A549 (cell line): ENCODE measurements around the gene CYP24A1. TPM values are rescaled to one million over a fixed set of nuclear protein-coding genes. Genes with fewer than 3 reads are reported as not detected.
A peak's percentile ranks its signal among the peaks of the same experiment; 100 is the strongest.

Source experiments
- ATAC-seq, 2 experiments: fragments of 200-7000 bp in 1 of 2; fragments of >200 bp in 1 of 2; cut with Nextera tagmentation in 1 of 2; cut with Tn5 transposase in 1 of 2; 3 replicates each; pipeline versions ENCODE4 v1.8.0 to v1.9.1; 2018 to 2020; ENCODE audit warnings: mild to moderate bottlenecking in 1 of 2, moderate library complexity in 1 of 2
- CTCF ChIA-PET: fragments of 300-600 bp; sonication (Branson Sonifier 250); formaldehyde crosslinking; extraction: SDS; loops from one replicate; lab custom pipeline; 2021; ENCODE audit warnings: antibody characterized with exemption, inconsistent platforms; lab: Yijun Ruan, JAX
- POLR2A ChIA-PET: fragments of 350-600 bp; formaldehyde crosslinking; extraction: SDS; loops from one replicate; lab custom pipeline; 2021; ENCODE audit warnings: antibody characterized with exemption, inconsistent platforms; lab: Yijun Ruan, JAX
- DNase-seq, 2 experiments: peaks; one replicate each; pipeline versions ENCODE4 v3.0.0 to v3.0.0-alpha.2; 2011 to 2016; ENCODE audit warnings: low read depth in 1 of 2, low spot score in 1 of 2
- FAIRE-seq: peaks from 2 replicates; lab custom pipeline; 2011; peaks lifted over from hg19 to GRCh38; lab: Jason Lieb, UNC
- H3K27ac ChIP-seq, 2 experiments: fragments of >200 bp; sonication (Bioruptor Twin); formaldehyde crosslinking; 3 replicates each; pipeline ENCODE4 v1.5.1; 2016 to 2017
- H3K4me1 ChIP-seq: fragments of >200 bp; sonication (Bioruptor Twin); formaldehyde crosslinking; 3 replicates; pipeline ENCODE4 v1.6.1; 2016
- H3K4me2 ChIP-seq: fragments of >200 bp; sonication (Bioruptor Twin); formaldehyde crosslinking; 3 replicates; pipeline ENCODE4 v1.6.1; 2016
- H3K4me3 ChIP-seq: fragments of >200 bp; sonication (Bioruptor Twin); formaldehyde crosslinking; 3 replicates; pipeline ENCODE4 v1.5.1; 2016
- H3K9me3 ChIP-seq: fragments of >200 bp; sonication (Bioruptor Twin); formaldehyde crosslinking; 3 replicates; pipeline ENCODE4 v1.6.1; 2016
- CTCF ChIP-seq: fragments of >200 bp; sonication (Bioruptor Twin); formaldehyde crosslinking; IDR thresholded peaks from 3 replicates; pipeline ENCODE4 v1.5.1; 2016
- EP300 ChIP-seq, 2 experiments: fragments of >200 bp; sonication (Bioruptor Twin); formaldehyde crosslinking; IDR thresholded peaks; 2 replicates in 1 of 2; 3 replicates in 1 of 2; pipeline ENCODE4 v1.6.1; 2016 to 2017
- HEYL ChIP-seq: fragments of 250-450 bp; sonication (Bioruptor Pico); IDR thresholded peaks from 2 replicates; pipeline ENCODE4 v1.8.0; 2021; ENCODE audit warnings: mild to moderate bottlenecking, moderate library complexity
- HMGXB4 ChIP-seq: fragments of 250-450 bp; sonication (Bioruptor Pico); IDR thresholded peaks from 2 replicates; pipeline ENCODE4 v1.5.0; 2021; ENCODE audit warnings: mild to moderate bottlenecking, moderate library complexity, borderline replicate concordance
- MAFK ChIP-seq: fragments of 450-650 bp; IDR thresholded peaks from 2 replicates; pipeline ENCODE4 v1.6.1; 2014; ENCODE audit not compliant: partially characterized antibody
- NR3C1 ChIP-seq: fragments of >200 bp; sonication (Bioruptor Twin); formaldehyde crosslinking; IDR thresholded peaks from 3 replicates; pipeline ENCODE4 v1.6.1; 2017
- PHF8 ChIP-seq: fragments of 200-600 bp; sonication (generic); IDR thresholded peaks from 2 replicates; pipeline ENCODE4 v1.6.1; 2016; ENCODE audit warnings: low read depth, mild to moderate bottlenecking, antibody characterized with exemption, moderate library complexity, borderline replicate concordance
- RAD21 ChIP-seq, 2 experiments: fragments of >200 bp in 1 of 2; sonication (Bioruptor Twin) in 1 of 2; formaldehyde crosslinking in 1 of 2; IDR thresholded peaks in 1 of 2; conservative IDR thresholded peaks in 1 of 2; 2 replicates in 1 of 2; 3 replicates in 1 of 2; pipeline ENCODE4 v1.6.1; 2012 to 2018; ENCODE audit warnings: inconsistent platforms in 1 of 2
- RNF2 ChIP-seq: fragments of 200-600 bp; sonication (generic); IDR thresholded peaks from 2 replicates; pipeline ENCODE4 v1.6.1; 2016; ENCODE audit warnings: low read depth, mild to moderate bottlenecking, antibody characterized with exemption, moderate library complexity, borderline replicate concordance
- SMC3 ChIP-seq: fragments of >200 bp; sonication (Bioruptor Twin); formaldehyde crosslinking; IDR thresholded peaks from 3 replicates; pipeline ENCODE4 v1.6.1; 2018; ENCODE audit warnings: inconsistent platforms
- TFCP2L1 ChIP-seq: fragments of 250-450 bp; sonication (Bioruptor Pico); IDR thresholded peaks from 2 replicates; pipeline ENCODE4 v1.5.0; 2021; ENCODE audit warnings: mild to moderate bottlenecking
- WGBS: methylation state at CpG from one replicate; pipeline ENCODE4 v1.1.6; 2017; ENCODE audit errors: missing lambda C conversion rate; 5-methylcytosine and 5-hydroxymethylcytosine counted together
- polyA plus RNA-seq, 4 experiments: library from polyadenylated mRNA; depleted of rRNA in 3 of 4; stranded (reverse); fragments of >200 nt; fragmentation: RNase III in 1 of 4; extraction: RNeasy Plus Mini Kit Qiagen cat#74134 plus additional on column Dnase treatment in 1 of 4; gene quantifications; 2 replicates in 3 of 4; 3 replicates in 1 of 4; pipeline ENCODE4 v1.2.3, GENCODE V29; 2011 to 2017

The CYP24A1 gene
- polyA plus RNA-seq, 2 of the 4 experiments (the other 2 are of a cell fraction), result 722 to 1,617 TPM

GRCh38 chr20:54201268-54201846 lies 27.6 kb upstream of the CYP24A1 start:
- Histone ChIP-seq H3K4me3 (no peak overlapping the region), H3K4me1 (peaks cover 23% of the 10 kb centered on the region), H3K27ac (peak overlapping the region in 1 of 2 experiments; percentile 84; a peak in 1 of 6 replicates), H3K4me2 (no peak overlapping the region), H3K9me3 (no peaks in the 10 kb centered on the region)
- FAIRE-seq (no peak), ATAC-seq (no peak), DNase-seq (no peak)
- ChIA-PET POLR2A (no interaction called here), CTCF (interaction anchor here (0.5 to 15.6 kb wide), 13 partner anchors 7 to 651 kb away, joined by 3 to 655 read pairs (median 17); partner anchors contain the start of gene PFDN4)
- TF ChIP-seq NR3C1 (no peak), RNF2 (no peak), PHF8 (no peak), MAFK (peak; percentile 41)
- WGBS, result 63% methylated on average over 4 of the region's 4 CpGs

- no peak for TF ChIP-seq HMGXB4 (CRISPR knock-in tag)
- no peaks in the 10 kb centered on the region for H3K9me3 ChIP-seq
- FAIRE-seq (no peak), DNase-seq (no peak), ATAC-seq (no peak)
- CTCF ChIA-PET, result interaction anchor here (0.8 to 15.6 kb wide), 45 partner anchors 8 to 650 kb away, joined by 3 to 655 read pairs (median 8); partner anchors contain the start of genes CYP24A1 and PFDN4
- POLR2A ChIA-PET, result interaction anchor here (2.0 kb wide), 1 partner anchor 26 kb away, joined by 6 read pairs; the partner anchor contains the start of gene CYP24A1
- H3K27ac ChIP-seq, result peak overlapping the region in 1 of 2 experiments; percentile 84; a peak in 4 of 6 replicates
- H3K4me3 ChIP-seq, result no peak overlapping the region
- H3K4me2 ChIP-seq, result no peak overlapping the region
- 60% methylated on average over 7 of the region's 7 CpGs for WGBS
- peaks cover 30% of the 10 kb centered on the region for H3K4me1 ChIP-seq
Observed at GRCh38 chr20:54200487-54201267, 26.9 kb upstream of the CYP24A1 start.

- H3K4me3 ChIP-seq, result no peak overlapping the region
- DNase-seq (peak; percentile 62 to 85), FAIRE-seq (peak; percentile 84), ATAC-seq (peak; percentile 68 to 75)
- 2% methylated on average over 7 of the region's 7 CpGs for WGBS
- H3K9me3 ChIP-seq, result no peaks in the 10 kb centered on the region
- CTCF ChIA-PET, result interaction anchor here (0.5 to 15.6 kb wide), 65 partner anchors 8 to 987 kb away, joined by 3 to 655 read pairs (median 4); partner anchors contain the start of genes CYP24A1 and PFDN4
- POLR2A ChIA-PET, result interaction anchor here (0.6 to 2.0 kb wide), 2 partner anchors 25 to 67 kb away, joined by 3 to 6 read pairs; partner anchors contain the start of gene CYP24A1
- H3K4me2 ChIP-seq, result peak overlapping the region; percentile 32; the same call in 1 of the 3 replicates
- TF ChIP-seq RAD21 (conservative IDR thresholded peaks at IDR 0.05 in 1 of 2, IDR thresholded peaks at IDR 0.05 in 1 of 2) (peak; percentile 96 to 98), CTCF (peak; percentile 95), TFCP2L1 (CRISPR knock-in tag) (no peak), EP300 (IDR thresholded peaks at IDR 0.05) (no peak), SMC3 (peak; percentile 91), HEYL (CRISPR knock-in tag) (no peak)
- H3K27ac ChIP-seq, result peak overlapping the region; percentile 64 to 84; a peak in 5 of 6 replicates
- H3K4me1 ChIP-seq, result peaks cover 39% of the 10 kb centered on the region
Observed at GRCh38 chr20:54199721-54200176, 26.0 kb upstream of the CYP24A1 start.
